Esophagus muscularis mucosa (tissue), 3 donors: ENCODE data around the gene PTGER3.

Experiments
- POLR2A ChIP-seq: fragments of 450-650 bp; IDR thresholded peaks from one replicate; pipeline ENCODE4 v1.6.1; 2017; ENCODE audit warnings: antibody characterized with exemption, moderate library complexity, mild to moderate bottlenecking, low read depth
- POLR2AphosphoS5 ChIP-seq, 2 donors: sonication (generic); formaldehyde crosslinking; IDR thresholded peaks; one replicate each; pipeline ENCODE4 v1.6.1; 2017; ENCODE audit warnings: antibody characterized with exemption in 2 of 2
- TF ChIP-seq, protein P1 (sequence below), 3 experiments: fragments of 200-600 bp in 2 of 3; fragments of 450-650 bp in 1 of 3; sonication (generic) in 2 of 3; IDR thresholded peaks; one replicate each; pipeline ENCODE4 v1.5.1; 2017 to 2019; ENCODE audit warnings: antibody characterized with exemption in 3 of 3, mild to moderate bottlenecking in 2 of 3, moderate library complexity in 1 of 3

DNA sequence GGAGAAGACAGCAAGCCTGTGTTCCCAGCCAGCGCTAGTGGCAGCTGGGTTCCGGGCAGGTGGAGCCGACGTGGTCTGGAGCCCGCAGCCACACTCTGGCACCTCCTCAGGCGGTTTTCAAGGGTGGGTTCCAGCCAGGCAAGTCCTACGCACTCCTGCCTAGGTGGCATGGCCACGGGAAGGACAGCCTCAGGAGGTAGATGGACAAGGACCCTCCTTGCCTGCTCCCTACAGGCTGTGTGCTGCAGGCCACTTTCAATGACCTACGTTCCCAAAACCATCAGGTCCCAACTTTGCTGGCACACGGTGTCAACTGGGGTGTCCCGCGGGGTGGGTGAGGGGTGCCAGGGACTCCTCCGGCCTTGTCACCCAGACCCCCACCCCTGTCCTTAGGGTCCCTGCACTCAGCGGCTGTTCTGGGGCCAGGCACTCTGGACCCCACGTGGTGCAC is 6.7 kb upstream of the PTGER3 start:
- TF ChIP-seq POLR2A (no peak), POLR2AphosphoS5 (IDR thresholded peaks at IDR 0.05) (peak in 1 of 2 donors; percentile 37)
- TF ChIP-seq, protein P1, sequence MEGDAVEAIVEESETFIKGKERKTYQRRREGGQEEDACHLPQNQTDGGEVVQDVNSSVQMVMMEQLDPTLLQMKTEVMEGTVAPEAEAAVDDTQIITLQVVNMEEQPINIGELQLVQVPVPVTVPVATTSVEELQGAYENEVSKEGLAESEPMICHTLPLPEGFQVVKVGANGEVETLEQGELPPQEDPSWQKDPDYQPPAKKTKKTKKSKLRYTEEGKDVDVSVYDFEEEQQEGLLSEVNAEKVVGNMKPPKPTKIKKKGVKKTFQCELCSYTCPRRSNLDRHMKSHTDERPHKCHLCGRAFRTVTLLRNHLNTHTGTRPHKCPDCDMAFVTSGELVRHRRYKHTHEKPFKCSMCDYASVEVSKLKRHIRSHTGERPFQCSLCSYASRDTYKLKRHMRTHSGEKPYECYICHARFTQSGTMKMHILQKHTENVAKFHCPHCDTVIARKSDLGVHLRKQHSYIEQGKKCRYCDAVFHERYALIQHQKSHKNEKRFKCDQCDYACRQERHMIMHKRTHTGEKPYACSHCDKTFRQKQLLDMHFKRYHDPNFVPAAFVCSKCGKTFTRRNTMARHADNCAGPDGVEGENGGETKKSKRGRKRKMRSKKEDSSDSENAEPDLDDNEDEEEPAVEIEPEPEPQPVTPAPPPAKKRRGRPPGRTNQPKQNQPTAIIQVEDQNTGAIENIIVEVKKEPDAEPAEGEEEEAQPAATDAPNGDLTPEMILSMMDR (IDR thresholded peaks at IDR 0.05) = no peak
